Cardiac septum (tissue), 1 donor: ENCODE measurements around the gene TTC19. TPM values are rescaled to one million over a fixed set of nuclear protein-coding genes. Genes with fewer than 3 reads are reported as not detected.
"Not testable (repeated sequence)": the region's sequence is repeated elsewhere in the genome, so short reads cannot be mapped to it uniquely, and the experiment has no call there.

ENCODE experiments used
- DNase-seq: peaks from one replicate; pipeline ENCODE4 v3.0.0-alpha.2; 2020; ENCODE audit warnings: low spot score
- intact Hi-C: fragments of 100-400 bp; cut with DNase I; formaldehyde crosslinking; loops from one replicate; pipeline ENCODE4 v1.14.0; 2022
- total RNA-seq: library from RNA; stranded (reverse); fragmentation: NEBNext Ultra II Directional; extraction: Animal tissue kit (Norgen Biotek cat#: 25700); gene quantifications from one replicate; pipeline ENCODE4 v1.2.1, GENCODE V29; 2021
- donor health status: DM: no; HTN: no; CAD: no.

TTC19 gene
- total RNA-seq, 1 donor from 2014 or later = 29.0 TPM

- intact Hi-C loops = no loop called here
- no peak for DNase-seq
Measured at GRCh38 chr17:16023881-16024280, 24.3 kb downstream of the TTC19 start.

DNA sequence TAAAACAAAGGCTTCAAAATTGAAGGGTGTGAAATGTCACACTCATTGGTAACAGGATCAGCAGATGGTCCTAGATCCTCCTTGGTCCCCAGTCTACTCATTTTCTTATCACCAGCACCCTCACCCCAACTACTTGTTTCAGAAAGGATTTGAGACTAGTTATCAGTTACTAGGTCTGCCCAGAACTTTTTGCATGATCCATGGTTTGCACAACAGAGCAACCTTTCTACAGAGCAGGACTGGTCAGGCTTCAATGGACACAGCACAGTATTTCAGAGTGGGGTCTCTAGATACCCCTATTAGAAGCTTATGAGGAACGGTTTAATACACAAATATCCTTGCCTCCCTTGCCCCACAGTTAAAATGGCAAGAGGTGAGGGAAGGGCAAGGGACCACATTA, 25.6 kb downstream of the TTC19 start:
- DNase-seq = no peak
- intact Hi-C loops = no loop called here

DNA sequence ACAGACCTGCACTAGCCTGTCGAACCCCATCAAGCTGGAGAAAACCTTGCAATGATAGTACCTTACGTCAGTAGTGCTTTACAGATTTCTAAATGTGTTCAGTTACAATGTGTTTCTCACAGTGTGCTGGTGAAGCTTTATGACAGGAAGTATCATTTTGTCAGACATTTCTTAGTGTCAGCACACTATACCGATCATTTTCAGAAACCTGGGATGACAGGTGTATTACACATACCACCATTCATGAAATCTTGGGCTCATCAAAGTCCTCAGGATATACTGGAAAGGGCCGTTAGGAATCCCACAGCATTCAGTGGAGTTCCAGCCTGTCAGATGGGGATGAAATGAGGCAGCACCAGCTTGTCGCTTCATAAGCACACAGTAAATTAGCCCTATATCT, 27.3 kb downstream of the TTC19 start:
- no peak for DNase-seq
- intact Hi-C loops = no loop called here

DNA sequence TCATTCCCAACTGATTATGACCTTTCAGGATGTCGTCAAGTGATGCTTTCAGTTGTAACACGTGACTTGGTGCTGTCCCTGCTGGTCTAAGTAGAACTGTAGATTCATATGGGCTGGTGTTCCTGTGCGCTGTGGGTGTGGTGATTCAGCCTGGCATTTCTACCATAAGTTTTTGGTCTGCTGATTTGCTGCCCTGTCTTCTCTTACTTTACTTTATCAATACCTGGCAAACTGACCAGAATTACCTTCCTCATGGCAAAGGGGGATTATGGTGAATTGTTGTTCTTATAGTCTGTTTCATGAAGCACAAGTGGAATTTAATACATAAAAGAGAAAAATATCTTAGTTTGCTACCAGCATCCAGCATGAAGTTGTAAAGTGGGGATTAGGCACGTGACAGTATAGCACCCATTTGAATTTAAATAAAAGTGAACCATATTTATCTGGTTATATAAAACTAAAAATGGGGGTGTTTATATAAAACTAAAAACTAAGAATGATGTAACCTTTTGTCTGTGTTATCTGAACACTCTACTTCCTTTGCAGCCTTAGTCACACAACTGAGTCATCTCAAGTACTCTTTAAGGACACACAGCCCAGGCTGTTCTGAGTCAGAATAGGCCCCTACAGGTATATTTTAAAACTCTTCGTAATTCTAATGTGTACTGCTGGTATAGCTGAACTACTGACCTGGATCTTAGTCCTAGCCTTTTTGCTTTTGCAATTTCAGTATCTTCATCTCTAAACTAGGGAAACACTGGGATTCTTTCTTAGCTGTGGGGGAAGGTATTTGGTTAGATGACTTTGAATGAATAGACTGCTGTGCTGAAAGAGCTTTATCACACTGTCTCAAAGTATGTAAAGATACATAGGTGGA, 28.3 kb downstream of the TTC19 start:
- intact Hi-C loops = no loop called here
- no peak for DNase-seq

GRCh38 chr17:16033729-16034349, 34.2 kb downstream of the TTC19 start:
- intact Hi-C loops = no loop called here
- no peak for DNase-seq

GRCh38 chr17:16036261-16036660, 36.6 kb downstream of the TTC19 start:
- no peak for DNase-seq
- intact Hi-C loops = no loop called here

DNA sequence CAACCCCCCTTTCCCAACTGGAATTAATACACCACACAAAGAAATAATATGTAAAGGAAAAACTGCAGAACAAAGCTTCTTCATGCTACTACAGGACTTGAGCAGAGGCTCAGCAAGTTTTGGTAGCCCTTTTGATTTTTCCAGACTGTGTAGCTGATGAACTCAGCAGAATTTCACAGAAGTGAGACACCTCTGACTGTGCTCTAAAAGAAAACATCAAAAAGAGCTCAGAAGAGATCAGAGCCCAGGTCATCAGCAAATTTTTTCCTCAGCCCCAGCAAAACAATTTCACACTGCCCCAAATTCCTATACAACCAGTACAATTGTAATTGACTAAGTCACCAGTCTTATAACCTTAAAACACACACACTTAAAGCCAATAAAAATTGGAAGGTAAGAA, 38.0 kb downstream of the TTC19 start:
- intact Hi-C loops = no loop called here
- no peak for DNase-seq

- intact Hi-C loops = no loop called here
- no peak for DNase-seq
Measured at GRCh38 chr17:16040710-16041251, 41.2 kb downstream of the TTC19 start.

GRCh38 chr17:16044487-16044886, 44.9 kb downstream of the TTC19 start:
- DNase-seq = no peak
- intact Hi-C loops = no loop called here

- intact Hi-C loops = no loop called here
- no peak for DNase-seq
Measured at GRCh38 chr17:16046966-16047365, 47.3 kb downstream of the TTC19 start.

- intact Hi-C loops = no loop called here
- DNase-seq = no peak
Measured at GRCh38 chr17:16048811-16049449, 49.3 kb downstream of the TTC19 start.

GRCh38 chr17:16050844-16051243, 51.2 kb downstream of the TTC19 start:
- no peak for DNase-seq
- intact Hi-C loops = no loop called here

GRCh38 chr17:16052486-16052885, 52.9 kb downstream of the TTC19 start:
- intact Hi-C loops = no loop called here
- no peak for DNase-seq

DNA sequence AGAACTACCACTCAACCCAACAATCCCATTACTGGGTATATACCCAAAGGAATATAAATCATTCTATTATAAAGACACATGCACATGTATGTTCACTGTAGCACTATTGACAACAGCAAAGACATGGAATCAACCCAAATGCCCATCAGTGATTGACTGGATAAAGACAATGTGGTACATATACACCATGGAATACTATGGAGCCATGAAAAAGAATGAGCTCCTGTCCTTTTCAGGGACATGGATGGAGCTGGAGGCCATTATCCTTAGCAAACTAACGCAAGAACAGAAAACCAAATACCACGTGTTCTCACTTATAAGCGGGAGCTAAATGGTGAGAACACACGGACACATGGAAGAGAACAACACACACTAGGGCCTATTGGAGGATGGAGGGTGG, 55.5 kb downstream of the TTC19 start:
- intact Hi-C loops, DNase-seq: not testable (repeated sequence)

- intact Hi-C loops = no loop called here
- DNase-seq = no peak
Measured at GRCh38 chr17:16061631-16062030, 62.0 kb downstream of the TTC19 start.

DNA sequence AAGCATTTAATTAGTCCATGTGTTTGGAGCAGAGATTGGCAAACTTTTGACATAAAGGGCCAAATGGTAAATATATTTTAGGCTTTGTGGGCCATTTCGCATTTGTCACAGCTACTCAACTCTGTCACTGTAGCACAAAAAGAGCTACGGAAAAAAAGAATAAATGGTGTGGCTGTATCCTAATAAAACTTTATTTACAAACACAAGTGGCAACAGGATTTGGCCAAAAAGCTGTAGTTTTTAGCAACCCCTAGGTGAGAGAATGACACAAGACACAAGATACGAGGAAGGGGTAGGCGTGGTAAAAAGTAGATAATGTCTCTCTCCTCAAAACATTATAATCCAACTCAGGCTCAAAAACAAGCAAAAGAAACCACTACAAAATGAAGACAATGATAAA, 66.5 kb downstream of the TTC19 start:
- no peak for DNase-seq
- intact Hi-C loops = no loop called here

DNA sequence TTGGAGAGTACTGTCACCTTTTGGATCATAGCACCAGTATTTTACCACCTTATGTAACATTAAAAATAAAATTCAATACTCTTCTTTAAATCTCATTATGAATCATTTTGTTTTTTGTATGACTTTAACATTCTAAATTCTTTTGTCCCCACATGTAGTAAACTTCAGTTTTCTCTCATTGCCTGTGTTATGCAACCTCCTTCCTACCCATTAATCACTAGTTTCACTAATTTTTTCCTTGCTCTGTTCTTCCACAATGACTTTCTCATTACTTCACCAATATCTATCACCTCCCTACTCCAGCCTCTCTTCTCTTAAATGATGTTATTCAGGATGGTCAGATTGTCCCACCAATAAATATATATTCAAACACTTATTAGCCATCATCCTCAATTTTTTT, 68.7 kb downstream of the TTC19 start:
- DNase-seq = no peak
- intact Hi-C loops = no loop called here

- intact Hi-C loops = no loop called here
- DNase-seq = no peak
Measured at GRCh38 chr17:16072031-16072430, 72.4 kb downstream of the TTC19 start.

DNA sequence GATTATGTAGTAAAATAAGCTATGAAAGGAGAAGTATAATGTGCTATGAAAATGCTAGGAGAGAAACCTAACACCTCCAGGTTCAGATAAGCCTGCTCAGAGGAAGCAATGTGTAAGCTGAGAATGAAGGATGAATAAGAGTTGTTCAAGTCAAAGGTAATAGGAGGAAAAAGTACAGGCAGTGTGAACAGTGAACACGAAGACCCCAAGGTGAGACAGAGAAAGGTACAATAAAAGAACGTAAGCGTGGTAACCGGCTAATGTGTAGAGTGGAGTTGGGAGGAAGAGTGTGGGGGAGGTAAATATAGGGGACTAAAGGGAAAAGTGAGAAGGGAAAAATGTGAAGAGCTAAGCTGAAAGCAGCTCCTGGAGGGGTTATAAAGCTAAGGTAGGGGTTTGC, 74.2 kb downstream of the TTC19 start:
- no peak for DNase-seq
- intact Hi-C loops = no loop called here

DNA sequence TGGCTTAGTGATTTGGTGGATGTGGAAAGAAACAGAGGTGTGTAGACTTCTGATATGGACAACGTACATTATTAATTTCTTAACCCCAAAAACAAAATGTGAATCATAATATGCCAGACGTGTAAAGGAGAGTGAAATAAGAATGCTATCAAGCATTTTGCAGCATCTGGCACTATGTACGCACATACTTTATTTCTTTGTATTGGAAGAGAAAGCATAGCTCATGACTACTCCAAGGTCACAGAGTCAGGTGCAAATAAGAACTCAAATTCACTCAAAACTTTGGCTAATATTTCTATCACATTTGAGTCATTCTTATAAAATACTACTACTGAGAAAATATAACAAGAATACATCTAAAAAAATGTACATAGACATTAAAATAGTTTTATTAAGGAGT, 74.8 kb downstream of the TTC19 start:
- intact Hi-C loops = no loop called here
- DNase-seq = no peak

DNA sequence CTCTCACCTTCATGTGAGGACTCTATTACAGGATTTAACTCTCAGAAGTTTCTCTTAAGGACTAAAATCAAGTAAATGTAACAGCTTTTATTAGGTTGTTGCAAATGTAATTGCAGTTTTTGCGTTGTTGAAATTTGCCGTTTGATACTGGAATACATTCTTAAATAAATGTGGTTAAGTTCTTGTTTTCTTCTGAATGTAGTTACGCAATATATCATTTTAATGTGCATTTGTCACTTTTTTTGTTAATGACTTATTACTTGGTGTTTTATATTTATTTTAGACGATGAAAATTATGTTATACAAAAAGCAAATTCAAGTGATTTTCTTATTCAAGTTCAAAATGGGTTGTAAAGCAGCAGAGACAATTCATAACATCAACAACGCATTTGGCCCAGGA, 76.3 kb downstream of the TTC19 start:
- intact Hi-C loops = no loop called here
- DNase-seq = no peak
